IPS-11a (cell line): ENCODE data around the gene CPSF6.
"Not testable (repeated sequence)": the region's sequence is repeated elsewhere in the genome, so short reads cannot be mapped to it uniquely, and the experiment has no call there.

Source experiments
- H3K4me3 ChIP-seq: one replicate; pipeline ENCODE4 v1.5.1; 2013; ENCODE audit warnings: low read depth, low read length, control low read depth

CPSF6 gene

DNA sequence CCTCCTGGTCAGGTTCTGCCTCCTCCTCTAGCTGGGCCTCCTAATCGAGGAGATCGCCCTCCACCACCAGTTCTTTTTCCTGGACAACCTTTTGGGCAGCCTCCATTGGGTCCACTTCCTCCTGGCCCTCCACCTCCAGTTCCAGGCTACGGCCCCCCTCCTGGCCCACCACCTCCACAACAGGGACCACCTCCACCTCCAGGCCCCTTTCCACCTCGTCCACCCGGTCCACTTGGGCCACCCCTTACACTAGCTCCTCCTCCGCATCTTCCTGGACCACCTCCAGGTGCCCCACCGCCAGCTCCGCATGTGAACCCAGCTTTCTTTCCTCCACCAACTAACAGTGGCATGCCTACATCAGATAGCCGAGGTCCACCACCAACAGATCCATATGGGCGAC, 19.3 kb downstream of the CPSF6 start:
- no peak overlapping the region for H3K4me3 ChIP-seq

- H3K4me3 ChIP-seq: no peak overlapping the region
These were observed 23.1 kb downstream of the CPSF6 start for GRCh38 chr12:69262264-69262974.

DNA sequence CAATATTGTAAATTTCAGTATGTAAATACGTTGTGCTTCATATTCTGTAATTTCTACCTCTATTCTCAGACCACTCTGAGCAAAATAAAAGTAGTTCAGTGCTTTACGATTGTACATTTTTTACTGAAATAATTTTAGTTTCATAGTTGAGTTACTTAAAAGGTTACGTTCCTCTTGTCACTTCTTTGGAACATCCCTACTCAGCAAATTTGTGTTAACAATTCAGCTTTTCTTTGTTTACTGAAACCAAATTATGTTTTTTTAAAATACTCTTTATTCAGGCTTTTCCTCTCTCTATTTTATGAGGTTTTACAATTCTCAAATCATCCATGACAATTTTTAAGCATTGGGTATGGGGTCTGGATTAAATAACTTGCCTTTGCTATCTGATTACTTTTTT, 25.8 kb downstream of the CPSF6 start:
- H3K4me3 ChIP-seq: no peak overlapping the region

DNA sequence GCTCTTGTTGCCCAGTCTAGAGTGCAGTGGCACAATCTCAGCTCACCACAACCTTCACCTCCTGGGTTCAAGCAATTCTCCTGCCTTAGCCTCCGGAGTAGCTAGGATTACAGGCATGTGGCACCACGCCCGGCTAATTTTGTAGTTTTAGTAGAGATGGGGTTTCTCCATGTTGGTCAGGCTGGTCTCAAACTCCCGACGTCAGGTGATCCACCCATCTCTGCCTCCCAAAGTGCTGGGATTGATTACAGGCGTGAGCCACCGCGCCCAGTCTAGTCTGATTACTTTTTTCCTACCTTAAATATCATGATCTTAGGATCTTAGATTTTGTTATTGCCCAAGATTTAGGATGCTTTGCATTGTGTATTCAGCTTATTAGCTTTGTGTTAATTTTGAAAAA, 26.3 kb downstream of the CPSF6 start:
- H3K4me3 ChIP-seq: not testable (repeated sequence)

GRCh38 chr12:69266036-69266635, 26.8 kb downstream of the CPSF6 start:
- H3K4me3 ChIP-seq: no peak overlapping the region

GRCh38 chr12:69269736-69270135, 30.4 kb downstream of the CPSF6 start:
- no peak overlapping the region for H3K4me3 ChIP-seq

GRCh38 chr12:69272511-69272910, 33.1 kb downstream of the CPSF6 start:
- no peak overlapping the region for H3K4me3 ChIP-seq

DNA sequence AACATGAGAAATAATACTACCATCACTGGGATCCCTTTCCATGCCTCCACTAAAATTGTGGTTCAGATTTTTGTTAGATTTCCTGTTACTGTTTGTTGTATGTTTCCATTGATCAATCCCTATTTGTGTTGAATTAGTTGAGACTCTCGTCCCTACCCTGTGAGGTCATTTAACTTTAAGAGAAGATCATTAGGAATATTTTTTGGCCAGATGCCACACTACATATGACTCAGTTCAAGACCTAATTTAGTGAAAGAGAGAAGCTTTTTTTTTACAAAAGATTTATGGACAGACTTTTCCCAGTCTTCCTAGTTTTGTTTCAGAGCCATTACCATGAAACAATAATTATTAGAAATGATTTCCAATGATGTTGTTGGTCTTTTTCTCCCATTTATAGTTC, 35.5 kb downstream of the CPSF6 start:
- H3K4me3 ChIP-seq: no peak overlapping the region

DNA sequence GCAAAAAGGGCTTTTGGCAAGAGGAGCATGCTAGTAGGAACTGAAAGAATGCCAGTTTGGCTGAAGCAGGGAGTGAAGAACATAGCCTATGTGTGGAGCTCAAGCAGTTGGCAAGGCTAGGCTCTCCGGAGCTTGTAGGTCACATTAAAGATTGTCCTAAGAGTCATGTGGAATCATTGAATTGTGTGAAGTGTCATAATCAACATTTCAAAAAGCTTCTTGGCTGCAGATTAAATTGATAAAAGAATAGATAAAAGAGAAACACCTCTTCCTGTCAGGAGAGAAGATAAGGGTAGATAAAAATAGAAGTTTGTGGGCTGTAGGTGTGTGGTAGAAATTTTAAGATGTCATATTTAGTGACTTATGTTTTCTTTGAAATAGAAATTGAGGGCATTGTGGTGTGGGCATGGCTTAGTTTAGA, 36.1 kb downstream of the CPSF6 start:
- H3K4me3 ChIP-seq: no peak overlapping the region

GRCh38 chr12:69278814-69279782, 39.7 kb downstream of the CPSF6 start:
- H3K4me3 ChIP-seq: no peak overlapping the region

DNA sequence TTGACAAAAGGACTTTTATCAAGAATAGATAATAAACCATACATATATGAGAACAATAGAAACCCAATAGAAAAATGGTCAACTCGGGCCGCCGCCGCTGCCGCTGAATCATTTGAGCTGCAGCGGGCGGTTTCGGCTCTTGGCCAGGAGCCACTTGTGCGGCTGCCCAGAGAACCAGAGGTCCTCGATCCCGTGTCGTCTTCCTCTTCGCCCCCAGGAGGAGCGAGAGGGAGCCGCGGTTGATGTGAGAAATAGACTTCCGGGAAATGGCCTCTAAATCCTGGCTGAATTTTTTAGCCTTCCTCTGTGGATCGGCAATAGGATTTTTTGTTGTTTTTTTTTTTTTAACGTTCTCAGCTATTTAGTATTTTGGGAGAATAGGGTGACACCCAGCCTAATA, 44.8 kb downstream of the CPSF6 start:
- H3K4me3 ChIP-seq: no peak overlapping the region

DNA sequence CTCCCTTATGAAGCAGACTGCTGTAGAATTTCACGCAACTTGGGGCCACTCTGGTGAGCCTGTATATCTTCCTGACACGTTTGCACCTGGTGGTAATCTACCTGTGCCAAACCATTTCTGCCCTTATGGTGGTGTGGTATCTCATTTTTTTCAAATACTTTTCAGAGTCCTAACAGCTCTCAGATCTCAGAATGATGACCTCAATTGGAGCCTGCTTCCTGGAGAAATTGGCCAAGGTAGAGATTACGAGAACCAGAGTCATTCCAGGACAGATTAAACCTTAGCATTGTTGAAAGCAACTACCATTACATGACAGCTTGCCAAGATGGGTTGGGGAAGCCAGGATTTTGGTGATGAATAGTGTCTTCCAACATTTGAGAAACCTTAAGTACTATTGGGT, 48.2 kb downstream of the CPSF6 start:
- H3K4me3 ChIP-seq: no peak overlapping the region

GRCh38 chr12:69290545-69291277, 51.3 kb downstream of the CPSF6 start:
- H3K4me3 ChIP-seq: no peak overlapping the region

DNA sequence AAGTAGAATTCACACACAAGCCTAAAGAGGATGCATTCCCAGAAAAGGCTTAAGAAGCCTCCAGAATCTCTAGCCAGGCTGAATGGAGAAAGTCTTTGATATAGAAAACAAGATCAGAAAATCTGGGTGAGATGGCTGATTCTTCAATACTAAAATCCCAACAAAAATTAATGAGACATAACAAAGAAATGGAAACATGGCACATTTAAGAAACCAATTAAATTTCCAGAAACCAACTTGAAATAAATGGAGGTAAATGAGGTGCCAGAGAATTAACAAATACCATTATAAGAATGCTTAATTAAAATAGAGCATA, 51.9 kb downstream of the CPSF6 start:
- H3K4me3 ChIP-seq: no peak overlapping the region

GRCh38 chr12:69298133-69298532, 58.8 kb downstream of the CPSF6 start:
- H3K4me3 ChIP-seq: no peak overlapping the region

DNA sequence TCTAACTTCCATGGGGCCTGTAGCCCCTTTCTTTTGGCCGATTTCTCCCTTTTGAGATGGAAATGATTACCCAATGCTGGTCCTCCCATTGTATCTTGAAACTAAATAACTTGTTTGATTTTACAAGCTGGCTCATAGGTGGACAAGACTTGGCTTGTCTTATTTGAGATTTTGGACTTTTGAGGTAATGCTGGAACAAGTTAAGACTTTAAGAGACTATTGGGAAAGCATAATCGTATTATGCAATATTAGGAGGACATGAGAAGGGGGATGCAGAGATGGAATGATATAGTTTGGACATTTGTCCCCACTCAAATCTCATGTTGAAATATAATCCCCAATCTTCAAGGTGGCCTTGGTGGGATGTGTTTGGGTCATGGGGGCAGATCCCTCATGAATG, 59.6 kb downstream of the CPSF6 start:
- no peak overlapping the region for H3K4me3 ChIP-seq

DNA sequence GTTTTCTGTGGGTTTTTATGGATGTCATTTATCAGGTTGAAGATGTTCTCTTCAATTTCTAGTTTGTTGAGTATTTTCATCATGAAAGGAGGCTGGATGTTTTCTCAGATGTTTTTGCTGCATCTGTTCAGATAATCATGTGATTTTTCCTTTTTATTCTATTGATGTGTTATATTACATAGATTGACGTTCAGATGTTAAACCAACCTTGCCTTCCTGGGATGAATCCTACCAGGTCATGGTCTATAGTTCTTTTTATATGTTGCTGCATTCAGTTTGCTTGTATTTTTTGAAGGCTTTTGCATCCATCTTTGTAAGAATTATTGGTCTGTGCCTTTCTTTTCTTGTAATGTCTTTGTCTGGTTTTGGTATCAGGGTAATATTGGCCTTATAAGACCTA, 64.9 kb downstream of the CPSF6 start:
- H3K4me3 ChIP-seq: no peak overlapping the region

DNA sequence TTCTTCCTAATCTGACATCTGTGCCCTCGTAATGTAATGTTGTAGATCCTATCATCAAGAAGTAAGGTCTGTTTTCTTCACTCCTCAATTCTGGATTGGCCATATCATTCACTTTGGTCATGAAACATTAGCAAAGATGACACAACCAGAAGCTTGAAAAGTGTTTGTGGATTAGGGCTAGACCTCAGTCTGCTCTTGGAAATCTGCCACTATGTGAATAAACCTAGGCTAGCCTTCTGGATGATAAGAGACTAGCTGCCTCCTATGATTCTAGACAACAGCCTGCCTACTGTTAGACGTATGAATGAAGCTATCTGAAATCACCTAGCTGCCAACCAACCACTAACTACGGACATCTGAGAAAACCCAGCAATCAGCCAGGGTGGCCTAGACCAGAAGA, 70.1 kb downstream of the CPSF6 start:
- no peak overlapping the region for H3K4me3 ChIP-seq

- H3K4me3 ChIP-seq: no peak overlapping the region
These were observed 73.8 kb downstream of the CPSF6 start for GRCh38 chr12:69313209-69313608.

GRCh38 chr12:69316784-69317183, 77.4 kb downstream of the CPSF6 start:
- not testable (repeated sequence) for H3K4me3 ChIP-seq

DNA sequence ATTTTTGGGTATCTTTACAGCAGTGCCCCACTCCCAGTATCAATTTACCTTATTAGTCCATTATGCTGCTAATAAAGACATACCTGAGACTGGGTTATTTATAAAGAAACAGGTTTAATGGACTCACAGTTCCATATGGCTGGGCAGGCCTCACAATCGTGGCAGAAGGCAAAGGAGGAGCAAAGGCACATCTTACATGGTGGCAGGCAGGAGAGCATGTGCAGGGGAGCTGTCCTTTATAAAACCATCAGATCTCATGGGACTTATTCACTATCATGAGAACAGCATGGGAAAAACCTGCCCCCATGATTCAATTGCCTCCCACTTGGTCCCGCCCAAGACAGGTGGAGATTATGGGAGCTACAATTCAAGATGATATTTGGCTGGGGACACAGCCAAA, 77.9 kb downstream of the CPSF6 start:
- H3K4me3 ChIP-seq: not testable (repeated sequence)
